ENCODE results near the gene MYOM1.

DNA sequence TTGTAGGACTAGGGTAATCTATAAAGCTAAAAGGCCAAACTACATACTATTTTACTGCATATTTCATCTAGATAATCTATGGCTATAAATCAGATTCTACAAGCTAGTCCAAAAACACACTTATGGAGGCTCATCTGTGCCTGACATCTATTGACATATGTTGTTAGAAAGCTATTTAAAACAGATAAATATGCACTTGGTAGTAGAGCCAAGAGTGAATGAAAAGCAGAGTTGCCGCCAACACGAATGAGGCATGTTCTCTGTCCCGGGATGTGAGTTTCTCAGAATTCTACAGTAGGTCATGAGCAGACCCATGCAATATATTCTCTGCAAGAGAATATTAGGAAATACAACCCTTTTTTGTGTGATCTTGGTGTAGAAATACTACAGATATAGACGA, 140.1 kb downstream of the MYOM1 start:
- TF ChIP-seq CTCF (IDR thresholded peaks at IDR 0.05) (no peak), POLR2A (IDR thresholded peaks at IDR 0.05) (no peak)

All from Peyer's patch (tissue), 4 donors.